H9 (cell line): ENCODE data around the gene PRICKLE1. TPM values are rescaled to one million over a fixed set of nuclear protein-coding genes. Genes with fewer than 3 reads are reported as not detected.

Experiments used
- DNase-seq: peaks from one replicate; pipeline ENCODE4 v3.0.0-alpha.2; 2017
- H2AFZ ChIP-seq: one replicate; pipeline ENCODE4 v1.6.1; 2013; ENCODE audit warnings: mild to moderate bottlenecking, low read length, control low read depth, moderate library complexity
- H2AK5ac ChIP-seq: 2 replicates; pipeline ENCODE4 v1.6.1; 2013; ENCODE audit warnings: low read length, control low read depth, mixed read lengths; ENCODE audit not compliant: insufficient read length
- H2BK120ac ChIP-seq: one replicate; pipeline ENCODE4 v1.6.1; 2013; ENCODE audit warnings: low read depth, mild to moderate bottlenecking, low read length, control low read depth, inconsistent platforms; ENCODE audit not compliant: poor library complexity, severe bottlenecking
- H2BK12ac ChIP-seq: 2 replicates; pipeline ENCODE4 v1.6.1; 2013; ENCODE audit warnings: low read length, control low read depth, mixed read lengths, low read depth; ENCODE audit not compliant: insufficient read length
- H2BK15ac ChIP-seq: 2 replicates; pipeline ENCODE4 v1.6.1; 2013; ENCODE audit warnings: low read depth, low read length, control low read depth
- H2BK20ac ChIP-seq: one replicate; pipeline ENCODE4 v1.6.1; 2013; ENCODE audit warnings: low read depth, mild to moderate bottlenecking, low read length, control low read depth, inconsistent platforms; ENCODE audit not compliant: poor library complexity, severe bottlenecking
- H2BK5ac ChIP-seq: 2 replicates; pipeline ENCODE4 v1.6.1; 2013; ENCODE audit warnings: low read length, control low read depth, mixed read lengths; ENCODE audit not compliant: insufficient read length
- H3K14ac ChIP-seq: 2 replicates; pipeline ENCODE4 v1.6.1; 2013; ENCODE audit warnings: low read length, control low read depth; ENCODE audit not compliant: insufficient read depth
- H3K18ac ChIP-seq: 2 replicates; pipeline ENCODE4 v1.6.1; 2013; ENCODE audit warnings: low read depth, mild to moderate bottlenecking, mixed read lengths, low read length, control low read depth; ENCODE audit not compliant: insufficient read length
- H3K23ac ChIP-seq: 2 replicates; pipeline ENCODE4 v1.6.1; 2013; ENCODE audit warnings: low read length, control low read depth, mixed read lengths, low read depth; ENCODE audit not compliant: insufficient read length
- H3K23me2 ChIP-seq: 2 replicates; pipeline ENCODE4 v1.6.1; 2013; ENCODE audit warnings: low read depth, mild to moderate bottlenecking, mixed read lengths, low read length, control low read depth; ENCODE audit not compliant: insufficient read length, poor library complexity, severe bottlenecking
- H3K27ac ChIP-seq: 2 replicates; pipeline ENCODE4 v1.5.1; 2013; ENCODE audit warnings: low read length, control low read depth, mixed read lengths, low read depth; ENCODE audit not compliant: insufficient read length
- H3K27me3 ChIP-seq: 2 replicates; pipeline ENCODE4 v1.6.1; 2013; ENCODE audit warnings: low read length, control low read depth, inconsistent platforms; ENCODE audit not compliant: insufficient read depth
- H3K4ac ChIP-seq: 2 replicates; pipeline ENCODE4 v1.6.1; 2013; ENCODE audit warnings: low read depth, mild to moderate bottlenecking, control low read depth, inconsistent platforms, low read length, moderate library complexity
- H3K4me1 ChIP-seq: 2 replicates; pipeline ENCODE4 v1.6.1; 2013; ENCODE audit warnings: low read length, control low read depth, inconsistent platforms; ENCODE audit not compliant: insufficient read depth
- H3K4me2 ChIP-seq: 2 replicates; pipeline ENCODE4 v1.6.1; 2013; ENCODE audit warnings: low read length, control low read depth, mixed read lengths; ENCODE audit not compliant: insufficient read length, insufficient read depth
- H3K56ac ChIP-seq: 2 replicates; pipeline ENCODE4 v1.6.1; 2013; ENCODE audit warnings: low read depth, mild to moderate bottlenecking, mixed read lengths, low read length, control low read depth; ENCODE audit not compliant: insufficient read length
- H3K79me1 ChIP-seq: 2 replicates; pipeline ENCODE4 v1.6.1; 2013; ENCODE audit warnings: low read depth, mild to moderate bottlenecking, moderate library complexity, low read length, control low read depth, inconsistent platforms; ENCODE audit not compliant: insufficient read depth, poor library complexity, severe bottlenecking
- H3K79me2 ChIP-seq: 2 replicates; pipeline ENCODE4 v1.6.1; 2013; ENCODE audit warnings: low read length, control low read depth, inconsistent platforms; ENCODE audit not compliant: insufficient read depth
- H3K9ac ChIP-seq: 2 replicates; pipeline ENCODE4 v1.6.1; 2013; ENCODE audit warnings: low read length, control low read depth, mixed read lengths; ENCODE audit not compliant: insufficient read length; ENCODE audit errors: extremely low read depth
- H3K9me3 ChIP-seq: one replicate; pipeline ENCODE4 v1.6.1; 2013; ENCODE audit warnings: low read depth, low read length, inconsistent platforms; ENCODE audit not compliant: control insufficient read depth
- H3T11ph ChIP-seq: one replicate; pipeline ENCODE4 v1.6.1; 2013; ENCODE audit warnings: mild to moderate bottlenecking, low read length, control low read depth, inconsistent platforms
- H4K20me1 ChIP-seq: one replicate; pipeline ENCODE4 v1.6.1; 2013; ENCODE audit not compliant: control insufficient read depth, insufficient read length, insufficient read depth
- H4K5ac ChIP-seq: 2 replicates; pipeline ENCODE4 v1.6.1; 2013; ENCODE audit warnings: low read depth, mild to moderate bottlenecking, mixed read lengths, low read length, control low read depth; ENCODE audit not compliant: insufficient read length
- H4K8ac ChIP-seq: replicated peaks from 2 replicates; pipeline ENCODE4 v1.6.1; 2013; ENCODE audit warnings: low read length, control low read depth, mixed read lengths, low read depth; ENCODE audit not compliant: insufficient read length
- H4K91ac ChIP-seq: 2 replicates; pipeline ENCODE4 v1.6.1; 2013; ENCODE audit warnings: low read depth, mild to moderate bottlenecking, moderate library complexity, mixed read lengths, low read length, control low read depth; ENCODE audit not compliant: insufficient read length
- H3K27ac Mint-ChIP-seq, 3 experiments: 2 replicates in 2 of 3; 3 replicates in 1 of 3; pipeline ENCODE4 v1.8.0; 2020 to 2021; ENCODE audit warnings: mixed read lengths in 3 of 3, mild to moderate bottlenecking in 1 of 3, moderate library complexity in 1 of 3
- H3K27me3 Mint-ChIP-seq: 2 replicates; pipeline ENCODE4 v1.8.0; 2021; ENCODE audit warnings: low read depth, mild to moderate bottlenecking, moderate library complexity, mixed read lengths
- H3K36me3 Mint-ChIP-seq, 3 experiments: 2 replicates in 2 of 3; 3 replicates in 1 of 3; pipeline ENCODE4 v1.8.0; 2020 to 2021; ENCODE audit warnings: low read depth in 3 of 3, mixed read lengths in 3 of 3; ENCODE audit not compliant: insufficient read depth in 1 of 3
- H3K4me1 Mint-ChIP-seq, 2 experiments: 2 replicates each; pipeline ENCODE4 v1.8.0; 2020; ENCODE audit warnings: mixed read lengths in 2 of 2
- H3K4me3 Mint-ChIP-seq, 2 experiments: 2 replicates in 1 of 2; 3 replicates in 1 of 2; pipeline ENCODE4 v1.8.0; 2020 to 2021; ENCODE audit warnings: mild to moderate bottlenecking in 2 of 2, mixed read lengths in 2 of 2, moderate library complexity in 1 of 2
- H3K9me3 Mint-ChIP-seq, 2 experiments: 2 replicates in 1 of 2; 3 replicates in 1 of 2; pipeline ENCODE4 v1.8.0; 2020; ENCODE audit warnings: mild to moderate bottlenecking in 2 of 2, mixed read lengths in 2 of 2, moderate library complexity in 1 of 2
- CTCF ChIP-seq: fragments of 200-600 bp; sonication (generic); conservative IDR thresholded peaks from 3 replicates; pipeline ENCODE4 v1.8.0; 2021; ENCODE audit warnings: antibody characterized with exemption, mild to moderate bottlenecking
- WGBS: extraction: QIAGEN DNeasy Blood & Tissue Kit; methylation state at CpG from one replicate; pipeline ENCODE4 v1.1.7; 2013; ENCODE audit warnings: missing lambda C conversion rate, low lambda C conversion rate, mixed read lengths; ENCODE audit not compliant: insufficient read length; ENCODE audit errors: extremely low coverage; 5-methylcytosine and 5-hydroxymethylcytosine counted together
- total RNA-seq: library from RNA; stranded (reverse); gene quantifications from 2 replicates; pipeline ENCODE4 v1.2.1, GENCODE V29; 2021

The PRICKLE1 gene
- total RNA-seq, 1 experiment from 2014 or later, result 20.5 TPM

DNA sequence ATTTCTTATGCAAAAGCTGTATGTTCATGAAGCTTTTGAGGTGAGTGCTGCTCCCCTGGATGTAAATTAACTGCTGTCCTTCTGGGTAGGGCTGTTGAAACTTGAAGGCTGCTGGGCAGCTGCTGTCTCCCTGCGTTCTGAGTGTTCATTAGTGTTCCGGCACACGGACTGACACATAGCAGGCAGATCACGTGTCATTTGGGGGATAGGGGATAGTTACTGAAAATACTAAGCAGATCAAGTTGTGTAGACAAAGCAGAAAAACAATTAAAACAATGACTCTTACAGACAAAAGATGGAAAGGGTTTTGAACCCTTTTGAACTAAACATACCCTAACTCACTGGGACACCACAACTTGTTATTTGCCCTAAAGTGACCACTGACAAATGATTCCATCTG is 82.5 kb downstream of the PRICKLE1 start:
- Histone ChIP-seq H3K4me2 (no peak overlapping the region), H3K9ac (no peak overlapping the region), H3K79me2 (no peaks in the 10 kb centered on the region), H3K27ac (no peak overlapping the region), H2AFZ (no peak overlapping the region), H4K5ac (no peak overlapping the region), H4K20me1 (no peaks in the 10 kb centered on the region), H2BK15ac (no peak overlapping the region), H3K23ac (no peak overlapping the region), H3K18ac (no peak overlapping the region), H2BK5ac (no peak overlapping the region), H2BK120ac (no peak overlapping the region), H4K8ac (no peak overlapping the region), H3K14ac (no peak overlapping the region), H3T11ph (no peak overlapping the region), H2BK12ac (no peak overlapping the region), H3K56ac (no peak overlapping the region), H3K9me3 (no peaks in the 10 kb centered on the region), H2BK20ac (no peak overlapping the region), H2AK5ac (no peak overlapping the region), H3K27me3 (no peaks in the 10 kb centered on the region), H3K23me2 (no peaks in the 10 kb centered on the region), H4K91ac (no peak overlapping the region), H3K79me1 (no peaks in the 10 kb centered on the region), H3K4me1 (peaks cover 7% of the 10 kb centered on the region; the same call in 1 of the 2 replicates), H3K4ac (no peak overlapping the region)
- Mint-ChIP-seq H3K27me3 (peaks cover 67% of the 10 kb centered on the region), H3K36me3 (no peaks in the 10 kb centered on the region), H3K27ac (peak overlapping the region in 1 of 3 experiments; percentile 13; a peak in 1 of 7 replicates), H3K9me3 (no peaks in the 10 kb centered on the region; a peak in 1 of 5 replicates), H3K4me3 (no peak overlapping the region), H3K4me1 (peaks cover 22 to 30% of the 10 kb centered on the region in 2 experiments)
- DNase-seq, result no peak
- no peak for TF ChIP-seq CTCF
- WGBS, result no CpG with 5 or more reads among the region's 4 CpGs
